ENCODE data around the gene AIG1.
"Not testable (repeated sequence)": the region's sequence is repeated elsewhere in the genome, so short reads cannot be mapped to it uniquely, and the experiment has no call there.

The AIG1 gene

GRCh38 chr6:143135797-143136561 is 75.3 kb downstream of the AIG1 start:
- H3K27ac Mint-ChIP-seq = no peak overlapping the region
- TF ChIP-seq CTCF (IDR thresholded peaks at IDR 0.05) = no peak
- peaks cover 16% of the 10 kb centered on the region for H3K9me3 Mint-ChIP-seq
- no peak overlapping the region for H3K4me3 Mint-ChIP-seq
- DNase-seq = no peak
- H3K4me1 Mint-ChIP-seq = no peaks in the 10 kb centered on the region
- H3K36me3 Mint-ChIP-seq (ENCODE audit: low read depth) = peaks cover 50% of the 10 kb centered on the region
- H3K27me3 Mint-ChIP-seq (ENCODE audit: low read depth, poor library complexity) = no peaks in the 10 kb centered on the region

- peaks cover 10% of the 10 kb centered on the region for H3K9me3 Mint-ChIP-seq
- no peaks in the 10 kb centered on the region for H3K27me3 Mint-ChIP-seq (ENCODE audit: low read depth, poor library complexity)
- no peaks in the 10 kb centered on the region for H3K4me1 Mint-ChIP-seq
- no peak for DNase-seq
- no peak for TF ChIP-seq CTCF (IDR thresholded peaks at IDR 0.05)
- no peak overlapping the region for H3K27ac Mint-ChIP-seq
- no peak overlapping the region for H3K4me3 Mint-ChIP-seq
- H3K36me3 Mint-ChIP-seq (ENCODE audit: low read depth) = peaks cover 43% of the 10 kb centered on the region
These were observed 76.0 kb downstream of the AIG1 start for GRCh38 chr6:143136647-143137046.

- Mint-ChIP-seq H3K4me1 (no peaks in the 10 kb centered on the region), H3K36me3 (ENCODE audit: low read depth) (peaks cover 31% of the 10 kb centered on the region), H3K4me3 (no peak overlapping the region), H3K27me3 (ENCODE audit: low read depth, poor library complexity) (no peaks in the 10 kb centered on the region), H3K9me3 (no peaks in the 10 kb centered on the region), H3K27ac (no peak overlapping the region)
- TF ChIP-seq CTCF (IDR thresholded peaks at IDR 0.05) = no peak
- DNase-seq = no peak
These were observed 78.6 kb downstream of the AIG1 start for GRCh38 chr6:143139239-143139784.

- H3K9me3 Mint-ChIP-seq; H3K27me3 Mint-ChIP-seq (ENCODE audit: low read depth, poor library complexity); H3K4me3 Mint-ChIP-seq; DNase-seq; H3K4me1 Mint-ChIP-seq; H3K27ac Mint-ChIP-seq: not testable (repeated sequence)
- peaks cover 31% of the 10 kb centered on the region for H3K36me3 Mint-ChIP-seq (ENCODE audit: low read depth)
These were observed 79.2 kb downstream of the AIG1 start for GRCh38 chr6:143139884-143140283.

GRCh38 chr6:143140767-143141166 is 80.1 kb downstream of the AIG1 start:
- Mint-ChIP-seq H3K9me3 (no peaks in the 10 kb centered on the region), H3K36me3 (ENCODE audit: low read depth) (peaks cover 31% of the 10 kb centered on the region), H3K27me3 (ENCODE audit: low read depth, poor library complexity) (no peaks in the 10 kb centered on the region), H3K27ac (no peak overlapping the region), H3K4me1 (no peaks in the 10 kb centered on the region), H3K4me3 (no peak overlapping the region)
- no peak for TF ChIP-seq CTCF (IDR thresholded peaks at IDR 0.05)
- no peak for DNase-seq

GRCh38 chr6:143141442-143141841 is 80.8 kb downstream of the AIG1 start:
- Mint-ChIP-seq H3K36me3 (ENCODE audit: low read depth) (peaks cover 31% of the 10 kb centered on the region), H3K27ac (no peak overlapping the region)
- DNase-seq = no peak

More at GRCh38 chr6:143141442-143141841, 80.8 kb downstream of the AIG1 start:
- Mint-ChIP-seq H3K4me1 (no peaks in the 10 kb centered on the region), H3K9me3 (no peaks in the 10 kb centered on the region), H3K4me3 (no peak overlapping the region), H3K27me3 (ENCODE audit: low read depth, poor library complexity) (no peaks in the 10 kb centered on the region)
- TF ChIP-seq CTCF (IDR thresholded peaks at IDR 0.05) = no peak

All from nephron progenitor cell (in vitro differentiated cells).